Activated T-helper 1 cell treated with anti-CD3 and anti-CD28 coated beads, Interleukin-12 subunit alpha, Interleukin-12 subunit beta, Interleukin-2, Interleukin-4 antibody, amounts not matched to agents 30 ng/mL and 10 ng/mL and 1 ng/mL, durations not matched to agents 14 hours and 24 hours and 36 hours (primary cell): ENCODE results near the gene KCNJ6. TPM values are rescaled to one million over a fixed set of nuclear protein-coding genes. Genes with fewer than 3 reads are reported as not detected.

Experiments
- DNase-seq: peaks from one replicate; pipeline ENCODE4 v3.0.0; 2021; ENCODE audit warnings: low spot score
- H3K27ac Mint-ChIP-seq: one replicate; pipeline ENCODE4 v1.8.0; 2021; ENCODE audit warnings: mild to moderate bottlenecking, mixed read lengths
- H3K27me3 Mint-ChIP-seq: one replicate; pipeline ENCODE4 v1.8.0; 2022; ENCODE audit warnings: mild to moderate bottlenecking, moderate library complexity, mixed read lengths; ENCODE audit not compliant: insufficient read depth
- H3K36me3 Mint-ChIP-seq: one replicate; pipeline ENCODE4 v1.8.0; 2021; ENCODE audit warnings: low read depth, mixed read lengths
- H3K4me1 Mint-ChIP-seq: one replicate; pipeline ENCODE4 v1.8.0; 2021; ENCODE audit warnings: low read depth, mixed read lengths
- H3K4me3 Mint-ChIP-seq: one replicate; pipeline ENCODE4 v1.8.0; 2021; ENCODE audit warnings: mild to moderate bottlenecking, moderate library complexity, mixed read lengths
- H3K9me3 Mint-ChIP-seq: one replicate; pipeline ENCODE4 v1.8.0; 2021; ENCODE audit warnings: mixed read lengths
- intact Hi-C: fragments of 100-400 bp; cut with micrococcal nuclease; formaldehyde crosslinking; loops from one replicate; pipeline ENCODE4 v1.15.1; 2024
- total RNA-seq: library from RNA; stranded (reverse); gene quantifications from 2 replicates; pipeline ENCODE4 v1.2.3, GENCODE V29; 2022

KCNJ6 gene
- total RNA-seq, 1 donor from 2014 or later, result not detected

DNA sequence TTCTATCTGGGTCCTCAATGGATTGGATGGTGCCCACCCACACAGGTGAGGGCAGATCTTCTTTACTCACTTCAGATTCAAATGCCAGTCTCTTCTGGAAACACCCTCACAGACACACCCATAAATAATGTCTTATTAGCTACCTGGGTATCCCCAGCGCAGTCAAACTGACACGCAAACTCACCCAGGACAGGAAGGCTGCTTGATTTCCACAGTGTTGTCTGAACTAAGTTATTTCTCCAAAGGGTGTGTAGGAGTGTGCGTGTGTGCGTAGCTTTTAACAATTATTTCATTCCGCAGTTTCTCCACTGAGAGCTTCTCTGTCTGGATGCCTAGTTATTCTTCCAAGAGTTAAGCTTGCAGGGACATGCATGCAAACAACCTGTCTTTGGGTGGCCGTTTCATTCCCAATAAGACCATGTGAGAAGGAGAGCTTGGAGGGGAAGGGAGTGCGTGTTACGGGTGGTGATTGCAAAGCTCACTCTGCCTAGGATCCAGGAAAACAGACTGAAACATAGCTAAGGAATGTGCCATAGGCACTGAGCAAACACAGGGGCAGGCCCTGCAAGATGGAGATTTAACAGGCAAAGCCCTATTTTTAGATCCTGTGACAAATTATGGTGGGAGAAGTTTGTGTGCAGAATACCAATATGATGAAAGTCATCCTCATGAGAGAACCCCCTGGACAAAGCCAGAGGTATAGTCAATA, 280.0 kb downstream of the KCNJ6 start:
- no peaks in the 10 kb centered on the region for H3K36me3 Mint-ChIP-seq
- H3K4me3 Mint-ChIP-seq, result no peak overlapping the region
- H3K9me3 Mint-ChIP-seq, result no peaks in the 10 kb centered on the region
- H3K27me3 Mint-ChIP-seq, result peaks cover 17% of the 10 kb centered on the region
- no peak overlapping the region for H3K27ac Mint-ChIP-seq
- peaks cover 12% of the 10 kb centered on the region for H3K4me1 Mint-ChIP-seq
- intact Hi-C loops, result no loop called here
- DNase-seq, result no peak

DNA sequence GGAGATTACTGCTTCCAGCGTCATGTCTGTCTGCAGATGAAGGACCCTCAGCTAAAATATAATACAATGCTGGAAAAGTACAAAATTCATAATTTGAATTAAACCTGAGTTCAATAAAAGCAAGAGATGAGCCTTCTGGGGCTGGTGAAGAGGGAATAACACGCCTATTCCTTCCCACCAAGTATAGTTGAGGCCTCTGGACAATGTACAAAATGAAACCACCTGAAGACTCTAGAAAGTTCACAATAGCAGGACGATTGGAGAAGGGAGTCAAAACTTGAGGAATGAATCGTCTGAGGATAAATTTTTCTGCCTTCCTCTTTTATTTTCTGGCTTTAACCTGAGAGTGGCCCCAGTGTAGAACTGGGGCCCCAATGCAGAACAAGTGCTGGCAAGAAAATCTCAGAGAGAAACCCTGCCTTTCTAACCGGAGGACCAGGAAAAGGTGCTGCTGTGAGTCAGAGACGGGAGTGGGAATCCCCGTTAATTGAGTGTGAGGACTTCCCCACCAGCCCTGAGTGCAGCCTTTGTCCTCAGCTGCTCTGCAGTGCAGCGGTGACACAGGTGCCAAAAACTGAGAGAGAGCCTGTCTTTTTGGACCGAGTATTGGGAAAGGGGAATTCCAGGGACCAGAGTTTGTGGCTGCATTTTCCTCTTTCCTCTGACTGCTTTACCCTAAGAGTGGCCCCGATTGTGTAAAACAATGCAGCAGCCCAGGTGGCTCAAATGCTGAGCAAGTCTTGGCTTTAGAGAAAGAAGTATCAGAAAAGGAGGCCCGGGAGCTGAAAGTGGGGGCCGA, 284.7 kb downstream of the KCNJ6 start:
- DNase-seq, result no peak
- Mint-ChIP-seq H3K9me3 (no peaks in the 10 kb centered on the region), H3K27ac (no peak overlapping the region), H3K27me3 (peaks cover 18% of the 10 kb centered on the region), H3K4me3 (no peak overlapping the region), H3K36me3 (no peaks in the 10 kb centered on the region), H3K4me1 (peaks cover 8% of the 10 kb centered on the region)
- intact Hi-C loops, result no loop called here

DNA sequence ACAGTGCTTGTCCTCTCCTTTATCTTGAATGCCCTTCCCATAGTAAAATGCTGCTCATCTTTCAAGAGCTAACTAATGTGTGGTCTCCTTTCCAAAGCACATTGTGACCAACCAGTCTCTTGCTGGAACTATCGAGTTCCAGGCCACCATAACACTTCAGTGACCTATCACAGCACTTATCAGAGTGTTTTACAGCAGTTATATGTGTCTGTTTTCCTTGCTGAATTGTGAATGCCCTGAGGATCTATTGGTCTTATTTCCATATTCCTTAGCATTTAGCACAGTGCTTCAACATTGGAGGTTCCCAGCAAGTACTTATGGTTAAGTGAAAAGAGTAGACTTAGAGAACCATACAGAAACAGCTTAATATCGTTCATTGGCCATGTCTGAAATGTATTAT, 285.4 kb downstream of the KCNJ6 start:
- H3K4me3 Mint-ChIP-seq, result no peak overlapping the region
- H3K27ac Mint-ChIP-seq, result no peak overlapping the region
- no peaks in the 10 kb centered on the region for H3K9me3 Mint-ChIP-seq
- intact Hi-C loops, result no loop called here
- no peaks in the 10 kb centered on the region for H3K36me3 Mint-ChIP-seq
- no peak for DNase-seq
- H3K4me1 Mint-ChIP-seq, result peaks cover 8% of the 10 kb centered on the region
- peaks cover 18% of the 10 kb centered on the region for H3K27me3 Mint-ChIP-seq

DNA sequence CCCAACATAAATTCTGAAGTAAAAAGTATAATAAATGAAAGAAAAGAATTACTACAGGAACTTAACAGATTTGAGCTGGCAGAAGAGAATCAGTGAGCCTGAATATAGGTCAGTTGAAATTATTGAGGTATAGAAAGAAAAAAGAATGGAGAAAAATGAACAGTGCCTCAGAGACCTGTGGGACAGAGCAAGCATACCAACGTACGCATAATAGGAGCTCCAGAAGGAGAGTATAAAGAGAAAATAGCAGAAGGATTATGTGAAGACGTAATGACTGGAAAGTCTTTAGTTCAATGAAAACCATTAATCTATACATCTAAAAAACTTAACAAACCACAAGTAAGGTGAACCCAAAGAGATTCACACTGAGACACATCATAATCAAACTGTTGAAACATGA, 287.9 kb downstream of the KCNJ6 start:
- no peaks in the 10 kb centered on the region for H3K9me3 Mint-ChIP-seq
- H3K4me1 Mint-ChIP-seq, result peaks cover 8% of the 10 kb centered on the region
- no peak overlapping the region for H3K27ac Mint-ChIP-seq
- H3K4me3 Mint-ChIP-seq, result no peak overlapping the region
- H3K36me3 Mint-ChIP-seq, result no peaks in the 10 kb centered on the region
- DNase-seq, result no peak
- peaks cover 18% of the 10 kb centered on the region for H3K27me3 Mint-ChIP-seq
- intact Hi-C loops, result no loop called here

DNA sequence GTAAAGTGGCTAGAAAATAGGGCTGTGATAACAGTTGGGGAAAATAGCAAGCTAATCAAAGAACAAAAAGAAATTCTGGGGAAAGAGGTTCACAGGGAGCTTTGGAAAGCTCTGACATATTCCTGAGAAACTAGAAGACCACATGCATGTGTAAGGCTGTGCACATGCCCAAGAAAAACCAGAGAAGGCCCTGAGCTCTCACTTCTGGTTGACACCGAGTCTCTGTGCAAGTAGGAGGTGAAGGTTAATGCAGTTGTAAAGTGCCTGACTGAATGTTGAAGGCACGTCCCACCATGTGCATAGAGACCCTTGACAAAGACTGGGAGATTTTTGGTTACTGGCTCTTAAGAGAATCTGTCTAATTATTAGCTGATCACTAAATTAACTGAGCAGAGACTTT, 288.7 kb downstream of the KCNJ6 start:
- peaks cover 18% of the 10 kb centered on the region for H3K27me3 Mint-ChIP-seq
- no peak overlapping the region for H3K27ac Mint-ChIP-seq
- H3K4me1 Mint-ChIP-seq, result peaks cover 8% of the 10 kb centered on the region
- no peaks in the 10 kb centered on the region for H3K36me3 Mint-ChIP-seq
- no peak for DNase-seq
- no peaks in the 10 kb centered on the region for H3K9me3 Mint-ChIP-seq
- H3K4me3 Mint-ChIP-seq, result no peak overlapping the region
- intact Hi-C loops, result no loop called here

DNA sequence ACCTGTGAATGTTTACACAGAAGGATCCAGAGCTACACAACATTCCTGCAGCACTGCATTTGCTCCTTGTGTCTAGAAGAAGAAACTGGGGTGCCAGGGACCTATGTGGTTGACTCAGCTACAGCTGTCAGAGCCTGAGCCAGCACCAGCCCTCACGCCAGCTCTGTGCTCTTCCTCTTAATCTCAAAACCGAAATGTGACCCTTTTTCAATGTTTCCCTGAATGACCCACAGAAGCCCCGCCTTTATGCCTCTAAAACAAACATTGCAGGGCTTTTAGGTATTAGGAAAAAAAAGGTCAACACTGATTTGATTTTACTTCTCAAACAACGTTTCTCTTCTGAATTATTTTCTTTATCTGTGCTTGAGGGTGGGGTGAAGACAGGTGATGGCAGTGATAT, 289.2 kb downstream of the KCNJ6 start:
- Mint-ChIP-seq H3K27ac (no peak overlapping the region), H3K36me3 (no peaks in the 10 kb centered on the region), H3K27me3 (peaks cover 18% of the 10 kb centered on the region), H3K4me1 (peaks cover 8% of the 10 kb centered on the region), H3K9me3 (no peaks in the 10 kb centered on the region), H3K4me3 (no peak overlapping the region)
- intact Hi-C loops, result no loop called here
- no peak for DNase-seq

DNA sequence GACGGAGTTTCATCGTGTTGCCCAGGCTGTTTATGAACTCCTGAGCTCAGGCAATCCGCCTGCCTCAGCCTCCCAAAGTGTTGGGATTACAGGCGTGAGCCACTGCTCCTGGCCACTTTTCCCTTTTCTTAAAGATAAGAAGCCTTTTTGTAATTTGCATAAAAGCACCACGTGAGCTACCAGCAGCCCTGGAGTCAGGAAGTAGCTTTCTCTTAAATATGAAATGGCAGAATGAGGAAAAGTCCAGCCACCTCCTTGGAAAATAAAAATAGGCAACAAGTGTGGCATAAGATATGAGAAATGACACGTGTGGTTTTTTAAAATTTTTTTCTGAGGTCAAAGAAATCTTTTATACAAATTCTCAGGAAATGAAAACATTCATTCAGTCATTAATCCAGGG, 289.9 kb downstream of the KCNJ6 start:
- no peak overlapping the region for H3K4me3 Mint-ChIP-seq
- H3K27me3 Mint-ChIP-seq, result peaks cover 15% of the 10 kb centered on the region
- peaks cover under 1% of the 10 kb centered on the region for H3K4me1 Mint-ChIP-seq
- no peak overlapping the region for H3K27ac Mint-ChIP-seq
- no peaks in the 10 kb centered on the region for H3K36me3 Mint-ChIP-seq
- H3K9me3 Mint-ChIP-seq, result no peaks in the 10 kb centered on the region
- DNase-seq, result no peak
- intact Hi-C loops, result no loop called here

DNA sequence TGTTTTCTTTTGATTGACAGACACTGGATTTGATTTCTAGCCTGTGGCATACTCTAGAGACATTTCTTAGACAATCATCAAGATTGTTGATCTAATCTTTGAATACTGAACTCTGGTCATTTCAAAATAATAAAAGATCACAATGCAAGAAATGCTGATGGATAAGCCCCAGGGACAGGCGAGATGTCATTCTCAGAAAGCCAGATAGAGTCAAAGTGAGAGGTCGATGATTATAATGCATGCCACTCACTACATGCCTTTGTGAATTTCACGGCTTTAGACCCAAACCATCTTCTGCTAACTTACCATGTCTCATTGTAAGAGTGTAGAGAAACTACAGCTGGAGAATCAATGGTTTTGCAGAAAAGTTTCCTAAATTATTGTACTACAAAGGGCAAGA, 292.6 kb downstream of the KCNJ6 start:
- intact Hi-C loops, result no loop called here
- H3K4me1 Mint-ChIP-seq, result no peaks in the 10 kb centered on the region

DNA sequence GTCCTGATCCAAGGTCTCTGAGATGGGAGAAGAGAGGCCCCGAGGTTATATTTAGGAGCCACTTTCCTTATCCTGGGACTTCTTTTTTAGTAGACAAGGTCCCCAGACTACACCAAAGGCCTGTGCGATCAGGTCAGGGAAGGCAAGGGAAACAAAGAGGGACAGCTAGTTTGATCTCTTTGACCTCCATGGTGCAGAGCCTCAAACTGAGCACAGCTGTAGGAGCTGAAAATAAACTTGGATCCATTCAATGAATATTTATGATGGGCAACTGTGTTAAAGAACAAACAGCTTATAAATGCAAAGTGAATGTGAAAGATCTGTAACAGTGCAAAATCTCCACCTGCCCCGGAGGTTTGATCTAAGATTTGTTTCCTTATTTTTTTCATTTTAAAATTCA, 293.1 kb downstream of the KCNJ6 start:
- no peak overlapping the region for H3K27ac Mint-ChIP-seq
- no peaks in the 10 kb centered on the region for H3K36me3 Mint-ChIP-seq
- intact Hi-C loops, result no loop called here
- peaks cover 13% of the 10 kb centered on the region for H3K27me3 Mint-ChIP-seq
- H3K4me1 Mint-ChIP-seq, result no peaks in the 10 kb centered on the region
- DNase-seq, result no peak
- no peak overlapping the region for H3K4me3 Mint-ChIP-seq
- no peaks in the 10 kb centered on the region for H3K9me3 Mint-ChIP-seq

More for the DNA sequence above, 292.6 kb downstream of the KCNJ6 start:
- Mint-ChIP-seq H3K9me3 (no peaks in the 10 kb centered on the region), H3K27ac (no peak overlapping the region), H3K4me3 (no peak overlapping the region), H3K36me3 (no peaks in the 10 kb centered on the region), H3K27me3 (peaks cover 17% of the 10 kb centered on the region)
- DNase-seq, result no peak

DNA sequence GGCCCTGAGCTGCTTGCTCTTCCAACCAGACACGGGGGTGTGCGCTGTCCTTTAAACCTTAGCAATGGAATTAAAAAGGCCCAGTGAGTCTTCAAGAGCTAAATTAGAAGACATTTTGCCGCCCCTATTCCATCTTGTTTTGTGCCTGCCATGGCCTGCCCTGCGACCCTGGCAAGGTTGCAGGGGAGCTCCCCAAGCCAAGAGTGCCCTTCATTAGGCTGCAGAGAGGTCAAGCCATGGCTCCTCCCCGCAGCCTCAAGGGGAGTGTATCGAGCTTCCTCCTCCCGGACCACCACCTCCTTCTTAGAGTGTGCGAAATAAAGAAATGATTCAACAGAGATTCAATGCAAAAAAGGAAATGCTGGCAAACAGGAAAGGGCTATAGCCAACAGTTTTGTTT, 293.5 kb downstream of the KCNJ6 start:
- no peaks in the 10 kb centered on the region for H3K9me3 Mint-ChIP-seq
- no peaks in the 10 kb centered on the region for H3K4me1 Mint-ChIP-seq
- H3K4me3 Mint-ChIP-seq, result no peak overlapping the region
- H3K36me3 Mint-ChIP-seq, result no peaks in the 10 kb centered on the region
- intact Hi-C loops, result no loop called here
- no peak for DNase-seq
- peaks cover 12% of the 10 kb centered on the region for H3K27me3 Mint-ChIP-seq
- H3K27ac Mint-ChIP-seq, result no peak overlapping the region

DNA sequence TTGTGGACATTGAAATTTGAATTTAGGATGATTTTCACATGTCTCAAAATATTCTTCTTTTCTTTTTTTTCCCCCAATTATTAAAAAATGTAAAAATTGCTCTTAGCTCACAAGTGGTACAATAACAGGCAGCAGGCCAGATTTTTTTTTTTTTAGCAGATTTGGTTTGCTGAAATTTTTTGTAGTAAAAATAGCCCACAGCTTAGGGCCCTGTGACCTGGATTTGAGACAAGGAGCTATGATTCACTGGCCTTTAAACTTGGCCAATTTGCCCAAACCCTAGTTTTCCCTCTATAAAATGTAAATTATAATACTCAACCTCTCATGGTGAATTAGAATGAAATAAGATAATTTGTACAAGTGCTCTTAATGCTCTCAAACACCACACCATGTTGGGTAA, 295.9 kb downstream of the KCNJ6 start:
- Mint-ChIP-seq H3K36me3 (no peaks in the 10 kb centered on the region), H3K27me3 (peaks cover 8% of the 10 kb centered on the region), H3K27ac (no peak overlapping the region), H3K4me1 (no peaks in the 10 kb centered on the region), H3K9me3 (no peaks in the 10 kb centered on the region), H3K4me3 (no peak overlapping the region)
- intact Hi-C loops, result no loop called here
- no peak for DNase-seq

DNA sequence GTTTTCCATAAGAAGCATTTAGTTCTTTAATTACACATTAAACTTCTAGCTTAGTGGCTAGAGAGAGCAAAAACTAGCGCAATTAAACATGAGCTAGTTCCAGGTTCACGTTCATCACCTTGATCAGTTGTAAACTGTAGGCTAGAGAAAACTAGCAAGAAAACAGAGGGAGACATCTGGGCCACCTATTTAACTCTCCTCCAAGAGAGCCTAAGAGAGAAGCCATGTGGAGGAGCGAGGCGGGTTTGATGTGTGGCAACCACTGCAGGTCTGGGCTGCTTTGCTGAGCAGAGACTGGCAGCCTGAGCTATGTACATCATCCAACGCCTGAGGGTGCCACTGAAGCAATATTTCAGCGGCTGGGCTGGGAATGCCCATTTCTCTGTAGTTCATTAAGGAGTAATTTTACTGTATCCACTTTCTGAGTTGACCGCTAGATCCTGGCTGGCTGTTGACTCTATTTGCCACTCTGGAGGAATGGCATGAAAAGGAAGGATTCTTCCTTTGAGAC, 296.7 kb downstream of the KCNJ6 start:
- no peaks in the 10 kb centered on the region for H3K4me1 Mint-ChIP-seq
- H3K27me3 Mint-ChIP-seq, result peaks cover 8% of the 10 kb centered on the region
- intact Hi-C loops, result loop anchor here (10.0 kb wide), 1 partner anchor 1505 kb away; no protein-coding TSS in a partner anchor
- no peaks in the 10 kb centered on the region for H3K9me3 Mint-ChIP-seq
- DNase-seq, result no peak
- H3K27ac Mint-ChIP-seq, result no peak overlapping the region
- no peaks in the 10 kb centered on the region for H3K36me3 Mint-ChIP-seq
- no peak overlapping the region for H3K4me3 Mint-ChIP-seq

DNA sequence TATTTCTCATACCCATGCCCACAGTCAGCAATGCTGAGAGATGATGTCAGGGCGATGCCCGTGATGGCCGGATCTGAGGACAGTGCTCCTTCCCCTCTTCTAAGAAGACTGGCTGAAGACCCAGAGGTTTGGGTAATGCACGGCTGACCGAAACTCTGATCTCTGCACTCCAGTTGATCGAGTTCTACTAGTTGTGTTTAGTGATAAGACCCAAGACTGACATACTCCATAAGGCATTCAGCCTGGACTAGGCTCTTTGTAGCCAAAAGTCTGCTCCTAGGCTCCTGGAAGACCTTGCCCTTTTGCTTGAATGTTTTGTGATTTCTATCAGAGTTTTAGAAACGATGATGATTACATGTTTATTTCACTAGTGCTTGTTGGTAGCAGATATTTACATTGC, 298.2 kb downstream of the KCNJ6 start:
- no peak overlapping the region for H3K27ac Mint-ChIP-seq
- no peaks in the 10 kb centered on the region for H3K36me3 Mint-ChIP-seq
- peaks cover 8% of the 10 kb centered on the region for H3K27me3 Mint-ChIP-seq
- H3K9me3 Mint-ChIP-seq, result no peaks in the 10 kb centered on the region
- intact Hi-C loops, result loop anchor here (10.0 kb wide), 1 partner anchor 1507 kb away; no protein-coding TSS in a partner anchor
- no peaks in the 10 kb centered on the region for H3K4me1 Mint-ChIP-seq
- DNase-seq, result no peak
- no peak overlapping the region for H3K4me3 Mint-ChIP-seq
